ENCODE measurements around the gene NLRC3.

The NLRC3 gene

GRCh38 chr16:3542601-3543373 lies 34.4 kb downstream of the NLRC3 start:
- DNase-seq, result no peak

GRCh38 chr16:3541527-3542155 lies 35.6 kb downstream of the NLRC3 start:
- DNase-seq, result no peak

DNA sequence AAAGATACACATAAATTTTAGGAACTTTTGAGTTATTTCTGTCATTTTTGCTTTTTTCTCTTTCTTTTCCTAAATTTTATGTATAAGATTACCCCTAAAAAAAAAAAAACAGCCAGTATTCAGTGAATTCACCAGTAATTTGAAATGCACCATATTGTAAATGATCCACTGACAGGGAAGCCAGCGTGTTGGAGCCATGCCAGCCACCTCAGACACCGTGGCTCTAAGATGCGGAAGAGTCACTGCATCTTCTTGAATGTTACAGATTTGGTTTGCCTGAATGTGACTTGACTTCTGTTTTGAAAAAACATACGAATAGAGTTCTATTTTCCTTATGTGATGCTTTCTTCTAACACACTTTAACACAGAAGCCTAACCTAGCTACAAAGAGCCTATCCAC lies 39.0 kb downstream of the NLRC3 start:
- DNase-seq, result no peak

GRCh38 chr16:3536851-3537250 lies 40.4 kb downstream of the NLRC3 start:
- no peak for DNase-seq

DNA sequence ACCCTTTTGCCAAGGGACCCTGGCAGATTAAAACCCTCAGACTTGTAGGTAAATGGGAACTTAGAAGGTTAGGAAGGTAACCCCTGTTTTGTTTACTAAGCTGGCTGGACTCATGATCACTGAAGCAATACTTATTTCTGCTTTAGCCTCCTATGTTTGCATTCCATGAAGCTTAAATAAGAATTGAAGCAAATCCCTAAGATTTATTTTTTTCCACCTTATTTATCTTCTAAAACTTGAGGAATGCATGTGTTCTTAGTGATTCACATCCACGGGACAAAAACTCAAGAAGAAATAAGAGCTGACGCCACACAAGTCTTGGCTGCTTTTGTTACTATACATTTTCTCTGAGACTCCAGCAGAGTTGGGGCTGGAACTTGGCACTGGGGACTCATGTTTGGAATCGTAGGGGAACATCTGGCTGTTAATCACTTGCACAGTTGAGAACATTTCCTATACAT lies 40.9 kb downstream of the NLRC3 start:
- no peak for DNase-seq

GRCh38 chr16:3534126-3534525 lies 43.1 kb downstream of the NLRC3 start:
- DNase-seq, result no peak

DNA sequence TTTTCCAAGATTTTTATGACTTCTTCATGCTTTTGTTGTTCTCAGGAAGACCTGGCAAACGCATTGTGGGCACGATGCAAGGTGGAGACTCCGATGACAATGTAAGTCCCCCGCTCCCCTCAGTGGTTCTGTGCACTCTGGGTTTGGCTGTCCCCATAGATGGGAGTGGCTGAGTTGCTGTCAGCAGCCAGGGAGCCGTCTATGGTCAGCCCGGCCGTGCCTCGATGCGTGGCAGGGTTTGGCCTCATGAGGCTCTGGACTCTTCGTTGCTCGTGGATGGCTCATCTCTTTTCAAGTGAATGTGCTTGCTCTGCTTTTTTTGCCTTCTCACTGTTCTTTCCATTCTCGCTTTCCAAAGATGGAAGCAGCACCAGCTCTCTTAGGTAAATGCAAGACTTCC lies 44.5 kb downstream of the NLRC3 start:
- no peak for DNase-seq

GRCh38 chr16:3530371-3530914 lies 46.8 kb downstream of the NLRC3 start:
- no peak for DNase-seq

- DNase-seq, result no peak
Observed at GRCh38 chr16:3529175-3529574, 48.0 kb downstream of the NLRC3 start.

DNA sequence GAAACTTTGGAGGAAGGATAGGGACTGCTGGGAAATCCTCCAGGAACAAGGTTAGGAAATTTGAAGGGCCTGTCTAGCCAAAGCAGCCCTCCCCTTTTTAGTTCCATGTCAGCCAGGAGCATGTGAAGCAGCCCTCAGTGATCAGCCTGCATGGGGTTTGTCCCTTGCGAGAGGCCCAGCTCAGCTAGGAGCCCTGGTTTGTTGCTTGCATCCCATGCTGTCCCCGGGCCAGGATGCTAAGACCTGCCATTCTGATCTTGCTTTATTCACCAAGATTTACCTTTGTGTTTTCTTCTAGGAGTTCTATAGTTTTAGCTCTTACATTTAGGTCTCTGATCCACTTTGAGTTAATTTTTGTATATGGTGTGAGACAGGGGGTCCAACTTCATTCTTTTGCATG lies 48.8 kb downstream of the NLRC3 start:
- DNase-seq, result no peak

DNA sequence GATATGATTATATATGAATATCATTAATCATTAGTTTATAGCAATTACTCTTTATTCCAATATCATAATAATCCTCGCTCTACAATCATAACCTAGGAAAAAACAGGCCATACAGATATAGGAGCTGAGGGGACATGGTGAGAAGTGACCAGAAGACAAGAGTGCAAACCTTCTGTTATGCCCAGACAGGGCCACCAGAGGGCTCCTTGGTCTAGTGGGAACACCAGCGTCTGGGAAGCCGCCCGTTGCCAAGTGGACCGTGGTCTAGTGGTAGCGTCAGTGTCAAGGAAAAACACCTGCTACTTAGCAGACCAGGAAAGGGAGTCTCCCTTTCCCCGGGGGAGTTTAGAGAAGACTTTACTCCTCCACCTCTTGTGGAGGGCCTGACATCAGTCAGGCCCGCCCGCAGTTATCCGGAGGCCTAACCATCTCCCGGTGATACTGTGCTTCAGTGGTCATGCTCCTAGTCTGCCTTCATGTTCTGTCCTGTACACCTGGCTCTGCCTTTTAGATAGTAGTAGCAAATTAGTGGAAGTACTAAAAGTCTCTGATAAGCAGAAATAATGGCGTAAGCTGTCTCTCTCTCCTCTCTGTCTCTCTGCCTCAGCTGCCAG lies 49.9 kb downstream of the NLRC3 start:
- DNase-seq, result peak; percentile 39

DNA sequence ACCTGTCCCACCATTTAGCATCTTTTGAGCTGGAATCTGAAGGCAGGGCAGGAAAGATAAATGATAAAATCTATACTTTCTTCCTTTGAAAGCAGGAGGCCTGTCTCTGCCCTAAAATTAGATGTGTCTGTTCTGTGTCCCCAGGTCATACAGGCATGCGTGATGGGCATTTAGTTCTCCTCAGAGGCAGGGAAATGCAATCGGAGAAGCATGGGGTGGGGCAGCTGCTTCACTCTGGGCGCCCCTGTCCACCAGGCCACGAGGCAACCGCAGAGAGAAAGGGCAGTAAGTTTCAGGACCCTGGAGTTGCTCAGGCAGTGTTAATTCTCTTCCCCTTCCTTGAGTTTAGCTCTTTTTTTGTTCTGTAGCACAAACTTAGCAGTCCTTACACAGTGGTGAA lies 51.3 kb downstream of the NLRC3 start:
- DNase-seq, result no peak

DNA sequence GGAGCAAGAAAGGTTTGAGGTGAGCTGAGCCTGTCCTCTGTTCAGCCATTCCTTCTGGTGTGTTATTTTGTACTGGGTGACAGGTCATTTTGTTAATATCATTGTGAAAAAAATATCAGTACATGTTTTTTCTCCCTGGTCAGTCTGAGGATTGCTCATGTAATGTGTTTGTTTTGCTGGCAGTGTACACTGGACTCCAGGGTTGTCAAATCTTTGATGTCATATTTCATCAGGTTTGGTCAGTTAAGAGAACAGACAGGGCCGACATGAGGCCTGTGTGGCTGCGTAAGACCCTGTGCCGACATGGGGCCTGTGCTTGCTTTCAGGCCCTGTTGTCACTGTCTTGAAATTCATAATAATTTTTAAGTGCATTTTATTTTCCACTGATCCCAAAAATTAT lies 53.9 kb downstream of the NLRC3 start:
- no peak for DNase-seq

DNA sequence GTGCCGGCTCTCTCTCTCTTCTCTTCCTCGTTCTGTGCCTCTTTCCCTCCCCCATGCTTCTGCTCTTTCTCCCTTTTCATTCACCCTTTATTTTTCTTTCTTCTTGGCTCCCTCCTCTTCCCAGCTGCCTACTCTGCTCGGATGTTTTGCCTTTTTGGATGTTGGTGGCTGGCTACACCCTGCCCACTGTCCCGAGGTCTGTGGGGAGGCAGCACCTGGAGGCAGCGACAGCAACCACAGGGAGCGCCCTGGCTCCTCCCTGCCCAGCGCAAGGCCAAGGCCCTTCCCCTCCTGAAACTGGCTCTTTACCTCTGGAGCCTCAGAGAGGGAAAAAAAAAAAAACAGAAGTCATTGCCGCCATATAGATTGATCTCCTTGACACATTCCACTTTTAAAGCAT lies 56.4 kb downstream of the NLRC3 start:
- DNase-seq, result no peak

GRCh38 chr16:3520413-3520812 lies 56.8 kb downstream of the NLRC3 start:
- no peak for DNase-seq

DNA sequence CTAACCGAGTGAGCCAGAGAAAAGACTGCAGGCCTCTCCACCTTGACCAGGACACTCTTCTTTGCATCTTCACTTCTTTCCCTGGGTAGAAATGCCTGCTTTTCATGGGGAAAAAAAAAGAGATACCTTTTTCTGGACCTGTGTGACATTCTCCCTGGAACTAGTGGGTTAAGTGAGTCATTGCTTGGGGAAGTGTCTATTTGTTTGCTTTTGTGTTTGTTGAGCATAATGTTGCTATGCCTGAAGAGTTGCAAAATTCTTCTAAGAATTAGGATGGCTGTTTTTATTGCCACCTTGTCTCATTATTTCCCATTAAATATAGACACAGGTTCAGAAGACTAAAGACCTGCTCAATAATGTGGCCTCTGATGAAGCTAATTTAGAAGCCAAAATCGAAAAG lies 57.6 kb downstream of the NLRC3 start:
- no peak for DNase-seq

GRCh38 chr16:3518986-3519348 lies 58.2 kb downstream of the NLRC3 start:
- DNase-seq, result no peak

DNA sequence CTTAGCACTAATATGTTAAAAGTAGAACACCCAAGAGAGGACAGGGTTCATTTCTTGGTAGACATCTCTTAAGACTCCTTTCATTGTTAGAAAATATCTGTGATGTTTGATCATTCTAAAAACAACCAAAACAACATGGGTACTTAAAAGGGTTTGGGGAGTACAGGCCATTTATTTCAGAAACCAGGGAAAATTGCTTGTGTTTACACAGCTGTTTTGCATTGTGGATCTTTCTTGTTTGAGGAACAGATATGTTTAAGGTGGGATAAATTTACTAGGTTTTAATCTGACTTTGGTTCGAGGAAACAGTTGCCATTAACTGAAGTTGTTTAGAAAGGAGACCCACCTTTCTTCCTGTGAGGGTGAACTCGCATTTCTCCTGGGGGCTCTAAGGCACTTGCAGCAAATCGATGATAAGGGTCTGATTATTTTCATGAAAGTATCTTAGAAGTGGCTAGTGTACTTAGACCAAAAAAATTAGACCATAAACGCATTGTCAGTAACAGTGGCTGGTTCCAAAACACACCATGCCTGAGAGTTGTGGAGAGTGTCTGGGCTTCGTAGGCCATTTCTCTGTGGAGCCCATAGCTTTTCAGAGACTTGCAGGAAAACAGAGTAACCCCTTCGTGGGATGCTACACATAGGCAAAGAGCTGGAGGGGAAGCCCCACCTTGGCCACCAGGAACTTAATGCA lies 58.8 kb downstream of the NLRC3 start:
- no peak for DNase-seq

GRCh38 chr16:3515897-3516296 lies 61.3 kb downstream of the NLRC3 start:
- no peak for DNase-seq

- DNase-seq, result no peak
Observed at GRCh38 chr16:3514621-3515020, 62.6 kb downstream of the NLRC3 start.

GRCh38 chr16:3513892-3514583 lies 63.2 kb downstream of the NLRC3 start:
- DNase-seq, result no peak

- no peak for DNase-seq
Observed at GRCh38 chr16:3511286-3512180, 65.7 kb downstream of the NLRC3 start.

Measured in stimulated activated CD4-positive, alpha-beta T cell treated with anti-CD3 and anti-CD28 coated beads, Interleukin-1b, Interleukin-23, amount 100 ng/mL, for 48 hours (primary cell).